H1 (cell line): ENCODE results near the gene INPP5E. TPM values are rescaled to one million over a fixed set of nuclear protein-coding genes. Genes with fewer than 3 reads are reported as not detected.

Experiments
- CTCF ChIA-PET: fragments of 300-600 bp; sonication (Branson Sonifier 250); formaldehyde crosslinking; loops from one replicate; lab custom pipeline; 2021; ENCODE audit not compliant: partially characterized antibody; lab: Charles Lee
- POLR2A ChIA-PET: fragments of 300-600 bp; sonication (Branson Sonifier 250); formaldehyde crosslinking; loops from one replicate; lab custom pipeline; 2021; ENCODE audit warnings: inconsistent platforms; ENCODE audit not compliant: partially characterized antibody; lab: Charles Lee
- DNase-seq, 2 experiments: peaks; one replicate each; pipeline versions ENCODE4 v3.0.0 to v3.0.0-alpha.2; 2010 to 2022; ENCODE audit warnings: low spot score in 2 of 2, low read depth in 1 of 2, mixed read lengths in 1 of 2
- FAIRE-seq: peaks from 2 replicates; lab custom pipeline; 2011; peaks lifted over from hg19 to GRCh38; lab: Jason Lieb, UNC
- H2AFZ ChIP-seq: 2 replicates; pipeline ENCODE4 v1.8.1; 2012; ENCODE audit warnings: low read length, inconsistent platforms
- H2AK5ac ChIP-seq: 2 replicates; pipeline ENCODE4 v1.6.1; 2013; ENCODE audit warnings: low read depth, low read length
- H2BK120ac ChIP-seq: replicated peaks from 2 replicates; pipeline ENCODE3; 2013; ENCODE audit warnings: low read depth, low read length, inconsistent platforms
- H2BK12ac ChIP-seq: 2 replicates; pipeline ENCODE4 v1.6.1; 2013; ENCODE audit warnings: low read depth, low read length
- H2BK15ac ChIP-seq: 2 replicates; pipeline ENCODE4 v1.6.1; 2013; ENCODE audit warnings: low read length
- H2BK20ac ChIP-seq: 2 replicates; pipeline ENCODE4 v1.6.1; 2013; ENCODE audit warnings: low read length
- H2BK5ac ChIP-seq: 2 replicates; pipeline ENCODE4 v1.6.1; 2013; ENCODE audit warnings: low read depth, low read length
- H3K14ac ChIP-seq: 2 replicates; pipeline ENCODE4 v1.6.1; 2013; ENCODE audit warnings: inconsistent platforms; ENCODE audit not compliant: insufficient read length
- H3K18ac ChIP-seq: 2 replicates; pipeline ENCODE4 v1.6.1; 2013; ENCODE audit warnings: low read length; ENCODE audit errors: extremely low read depth
- H3K23ac ChIP-seq: 2 replicates; pipeline ENCODE4 v1.6.1; 2013; ENCODE audit warnings: inconsistent platforms; ENCODE audit not compliant: insufficient read length
- H3K23me2 ChIP-seq: 2 replicates; pipeline ENCODE4 v1.6.1; 2013; ENCODE audit warnings: low read depth, low read length
- H3K27ac ChIP-seq: 2 replicates; pipeline ENCODE4 v1.6.1; 2011; ENCODE audit warnings: low read depth, low read length, inconsistent platforms
- H3K27me3 ChIP-seq, 4 experiments: replicated peaks in 1 of 4; 1 replicate in 1 of 4; 2 replicates in 3 of 4; pipeline versions ENCODE4 v1.6.1 to v1.8.1; 2011 to 2013; ENCODE audit warnings: low read length in 3 of 4, mild to moderate bottlenecking in 3 of 4, inconsistent platforms in 2 of 4, mixed read lengths in 2 of 4, moderate library complexity in 1 of 4; ENCODE audit not compliant: control insufficient read depth in 3 of 4, insufficient read depth in 3 of 4; ENCODE audit errors: extremely low read depth in 1 of 4
- H3K36me3 ChIP-seq, 4 experiments: 2 replicates each; pipeline versions ENCODE4 v1.6.1 to v1.8.1; 2011 to 2013; ENCODE audit warnings: mild to moderate bottlenecking in 4 of 4, low read length in 3 of 4, moderate library complexity in 2 of 4, control low read depth in 1 of 4, inconsistent platforms in 1 of 4; ENCODE audit not compliant: insufficient read depth in 4 of 4, control insufficient read depth in 2 of 4
- H3K4ac ChIP-seq: replicated peaks from 2 replicates; pipeline ENCODE3; 2013; ENCODE audit warnings: low read length, low read depth, mixed read lengths, inconsistent platforms; ENCODE audit not compliant: insufficient read length
- H3K4me1 ChIP-seq, 4 experiments: replicated peaks in 1 of 4; 1 replicate in 1 of 4; 2 replicates in 3 of 4; pipeline versions ENCODE4 v1.6.1 to v1.8.1; 2011 to 2013; ENCODE audit warnings: low read length in 3 of 4, inconsistent platforms in 2 of 4, mixed read lengths in 1 of 4; ENCODE audit not compliant: insufficient read depth in 4 of 4, control insufficient read depth in 3 of 4
- H3K4me2 ChIP-seq, 2 experiments: 2 replicates each; pipeline versions ENCODE4 v1.6.1 to v1.8.1; 2011 to 2013; ENCODE audit warnings: low read depth in 2 of 2, low read length in 2 of 2, control low read depth in 1 of 2, inconsistent platforms in 1 of 2, mild to moderate bottlenecking in 1 of 2; ENCODE audit not compliant: insufficient read depth in 1 of 2
- H3K4me3 ChIP-seq, 4 experiments: fragments of 200-600, 300-600 bp in 1 of 4; sonication (generic), shearing (Covaris generic), sonication (Bioruptor Twin) in 1 of 4; 2 replicates each; pipeline versions ENCODE4 v1.5.1 to v1.8.1; 2011 to 2016; ENCODE audit warnings: low read length in 4 of 4, low read depth in 3 of 4, control low read depth in 2 of 4, inconsistent platforms in 2 of 4, mild to moderate bottlenecking in 2 of 4, mixed read lengths in 1 of 4, moderate library complexity in 1 of 4; ENCODE audit not compliant: insufficient read depth in 2 of 4; ENCODE audit errors: extremely low read depth in 1 of 4
- H3K56ac ChIP-seq: replicated peaks from 2 replicates; pipeline ENCODE3; 2013; ENCODE audit warnings: low read depth, mild to moderate bottlenecking, mixed read lengths, low read length, inconsistent platforms; ENCODE audit not compliant: insufficient read length
- H3K79me1 ChIP-seq: 2 replicates; pipeline ENCODE4 v1.6.1; 2013; ENCODE audit warnings: low read depth, low read length, control low read depth
- H3K79me2 ChIP-seq, 2 experiments: 2 replicates each; pipeline versions ENCODE4 v1.6.1 to v1.8.1; 2012 to 2013; ENCODE audit warnings: low read length in 2 of 2, mild to moderate bottlenecking in 2 of 2, inconsistent platforms in 1 of 2; ENCODE audit not compliant: insufficient read depth in 2 of 2, control insufficient read depth in 1 of 2
- H3K9ac ChIP-seq, 4 experiments: replicated peaks in 1 of 4; 1 replicate in 1 of 4; 2 replicates in 3 of 4; pipeline versions ENCODE4 v1.6.1 to v1.8.1; 2011 to 2013; ENCODE audit warnings: low read depth in 3 of 4, low read length in 3 of 4, control low read depth in 2 of 4, mild to moderate bottlenecking in 2 of 4, moderate library complexity in 2 of 4, inconsistent platforms in 1 of 4; ENCODE audit errors: extremely low read depth in 1 of 4
- H3K9me3 ChIP-seq, 2 experiments: 2 replicates each; pipeline versions ENCODE4 v1.6.1 to v1.8.1; 2012 to 2013; ENCODE audit warnings: mild to moderate bottlenecking in 2 of 2, moderate library complexity in 2 of 2, control low read depth in 1 of 2, inconsistent platforms in 1 of 2, low read depth in 1 of 2, low read length in 1 of 2, mixed read lengths in 1 of 2; ENCODE audit not compliant: insufficient read depth in 2 of 2
- H4K20me1 ChIP-seq, 2 experiments: replicated peaks in 1 of 2; 2 replicates each; pipeline versions ENCODE3 to v1.8.1; 2011 to 2013; ENCODE audit warnings: inconsistent platforms in 2 of 2, low read length in 2 of 2, mild to moderate bottlenecking in 1 of 2; ENCODE audit not compliant: insufficient read depth in 2 of 2, control insufficient read depth in 1 of 2
- H4K5ac ChIP-seq: 2 replicates; pipeline ENCODE4 v1.6.1; 2013; ENCODE audit warnings: low read length, low read depth, mixed read lengths, inconsistent platforms; ENCODE audit not compliant: insufficient read length
- H4K8ac ChIP-seq: 2 replicates; pipeline ENCODE4 v1.8.0; 2013; ENCODE audit warnings: mild to moderate bottlenecking, moderate library complexity, low read length, inconsistent platforms; ENCODE audit not compliant: insufficient read depth; ENCODE audit errors: extremely low read depth
- H4K91ac ChIP-seq: replicated peaks from 2 replicates; pipeline ENCODE3; 2013; ENCODE audit warnings: low read length, mixed read lengths, inconsistent platforms; ENCODE audit not compliant: insufficient read length
- CREB1 ChIP-seq: IDR thresholded peaks from 2 replicates; pipeline ENCODE4 v1.6.1; 2012; ENCODE audit warnings: inconsistent platforms
- CTBP2 ChIP-seq: IDR thresholded peaks from 2 replicates; pipeline ENCODE4 v1.7.0; 2011; ENCODE audit warnings: borderline replicate concordance, mild to moderate bottlenecking, moderate library complexity, mixed read lengths, low read length; ENCODE audit not compliant: insufficient read depth, insufficient read length
- FOSL1 ChIP-seq: IDR thresholded peaks from 2 replicates; pipeline ENCODE4 v1.6.1; 2011; ENCODE audit warnings: mild to moderate bottlenecking, low read depth, low read length, moderate library complexity; ENCODE audit not compliant: insufficient read depth
- GTF2F1 ChIP-seq: IDR thresholded peaks from 2 replicates; pipeline ENCODE4 v1.6.1; 2012; ENCODE audit warnings: low read depth, low read length, improper control_type of control experiment, borderline replicate concordance
- HDAC6 ChIP-seq: IDR thresholded peaks from one replicate; pipeline ENCODE4 v1.7.1; 2012; ENCODE audit warnings: low read depth, mild to moderate bottlenecking, inconsistent platforms, low read length, moderate library complexity
- RAD21 ChIP-seq, 2 experiments: IDR thresholded peaks in 1 of 2; conservative IDR thresholded peaks in 1 of 2; 2 replicates each; pipeline ENCODE4 v1.6.1; 2011; ENCODE audit warnings: low read depth in 2 of 2, low read length in 2 of 2, improper control_type of control experiment in 1 of 2, inconsistent platforms in 1 of 2, mild to moderate bottlenecking in 1 of 2, moderate library complexity in 1 of 2
- RXRA ChIP-seq: IDR thresholded peaks from 2 replicates; pipeline ENCODE4 v1.6.1; 2011; ENCODE audit warnings: low read depth, mild to moderate bottlenecking, low read length, moderate library complexity; ENCODE audit not compliant: insufficient read depth
- SAP30 ChIP-seq: fragments of 300-600 bp; sonication (generic); IDR thresholded peaks from 2 replicates; pipeline ENCODE4 v1.7.1; 2012; ENCODE audit warnings: low read length, moderate library complexity, mild to moderate bottlenecking, inconsistent platforms; ENCODE audit not compliant: insufficient read depth, insufficient replicate concordance
- SIN3A ChIP-seq, 2 experiments: IDR thresholded peaks in 1 of 2; conservative IDR thresholded peaks in 1 of 2; 2 replicates each; pipeline ENCODE4 v1.6.1; 2011 to 2012; ENCODE audit warnings: low read length in 2 of 2, improper control_type of control experiment in 1 of 2, low read depth in 1 of 2, mild to moderate bottlenecking in 1 of 2
- SIRT6 ChIP-seq: IDR thresholded peaks from one replicate; pipeline ENCODE4 v1.7.1; 2012; ENCODE audit warnings: low read length, inconsistent platforms
- SP4 ChIP-seq: IDR thresholded peaks from 2 replicates; pipeline ENCODE4 v1.6.1; 2012; ENCODE audit warnings: low read length, inconsistent platforms
- TCF12 ChIP-seq: IDR thresholded peaks from 2 replicates; pipeline ENCODE4 v1.6.1; 2011; ENCODE audit warnings: low read depth, mild to moderate bottlenecking, low read length
- TEAD4 ChIP-seq: IDR thresholded peaks from 2 replicates; pipeline ENCODE4 v1.6.1; 2012; ENCODE audit warnings: low read depth, low read length, inconsistent platforms, mixed read lengths
- WGBS, 2 experiments: shearing (Covaris generic) in 1 of 2; methylation state at CpG; one replicate each; pipeline versions ENCODE4 v1.1.6 to v1.1.7; 2013 to 2015; ENCODE audit warnings: low lambda C conversion rate in 2 of 2, mixed read lengths in 2 of 2, inconsistent platforms in 1 of 2, low coverage in 1 of 2, missing lambda C conversion rate in 1 of 2; ENCODE audit not compliant: insufficient replicate concordance in 2 of 2, insufficient coverage in 1 of 2, insufficient read length in 1 of 2; ENCODE audit errors: extremely low coverage in 1 of 2, missing lambda C conversion rate in 1 of 2; 5-methylcytosine and 5-hydroxymethylcytosine counted together
- polyA plus RNA-seq, 7 experiments: library from polyadenylated mRNA; depleted of rRNA in 3 of 7; stranded (reverse) in 5 of 7; unstranded in 2 of 7; fragments of >200 nt in 5 of 7; fragments of 200-250 nt in 2 of 7; gene quantifications; 1 replicate in 5 of 7; 2 replicates in 1 of 7; 4 replicates in 1 of 7; pipeline versions ENCODE4 v1.2.1 to v1.2.3, GENCODE V29; 2011 to 2013; ENCODE audit warnings: missing spikeins in 2 of 7, mixed read lengths in 2 of 7
- total RNA-seq: library from RNA; stranded (reverse); fragmentation: NEBNext Ultra II Directional; extraction: Animal tissue kit (Norgen Biotek cat#: 25700); gene quantifications from 2 replicates; pipeline ENCODE4 v1.2.1, GENCODE V29; 2021

The INPP5E gene
- total and polyA plus RNA-seq, 2 of the 8 experiments (the other 6 are each of a cell fraction or from before 2014, with no cell fraction given), result 8.7 to 11.3 TPM

GRCh38 chr9:136470792-136471469 lies 31.3 kb upstream of the INPP5E start:
- no peak overlapping the region for H2BK5ac ChIP-seq
- no peak overlapping the region for H3K9ac ChIP-seq
- no peaks in the 10 kb centered on the region for H3K4me1 ChIP-seq
- no peak overlapping the region for H4K5ac ChIP-seq
- 95% methylated on average over 10 of the region's 12 CpGs; no CpG with 5 or more reads in 1 of the 2 experiments for WGBS, 2 experiments
- H3K79me1 ChIP-seq, result peaks cover 5% of the 10 kb centered on the region
- H3K4me2 ChIP-seq, result no peak overlapping the region
- FAIRE-seq (no peak), DNase-seq (no peak)
- H3K27me3 ChIP-seq, result no peaks in the 10 kb centered on the region
- H3K56ac ChIP-seq, result no peak overlapping the region
- H3K79me2 ChIP-seq, result peaks cover 0 to 50% of the 10 kb centered on the region in 2 experiments; a peak in 3 of 4 replicates
- no peak overlapping the region for H3K4me3 ChIP-seq
- no peak overlapping the region for H2AK5ac ChIP-seq
- H3K18ac ChIP-seq, result no peak overlapping the region
- ChIA-PET POLR2A (interaction anchor here (0.7 to 1.1 kb wide), 5 partner anchors 10 to 94 kb away, joined by 3 to 4 read pairs (median 3); no protein-coding TSS in a partner anchor), CTCF (interaction anchor here (0.6 to 2.0 kb wide), 11 partner anchors 8 to 232 kb away, joined by 3 to 5 read pairs (median 3); no protein-coding TSS in a partner anchor)
- H3K14ac ChIP-seq, result no peak overlapping the region
- H2BK15ac ChIP-seq, result no peak overlapping the region
- H3K23me2 ChIP-seq, result no peaks in the 10 kb centered on the region
- H4K20me1 ChIP-seq, result peaks cover 19 to 41% of the 10 kb centered on the region in 2 experiments
- no peak overlapping the region for H4K8ac ChIP-seq
- no peak overlapping the region for H2AFZ ChIP-seq
- H3K36me3 ChIP-seq, result peaks cover 57 to 80% (median 78%) of the 10 kb centered on the region in 4 experiments
- no peak overlapping the region for H2BK20ac ChIP-seq
- no peak overlapping the region for H3K27ac ChIP-seq
- no peak overlapping the region for H4K91ac ChIP-seq
- H3K9me3 ChIP-seq, result no peaks in the 10 kb centered on the region
- H2BK12ac ChIP-seq, result no peak overlapping the region
- H3K23ac ChIP-seq, result no peak overlapping the region
- H3K4ac ChIP-seq, result no peak overlapping the region
- H2BK120ac ChIP-seq, result no peak overlapping the region
- TF ChIP-seq RXRA (no peak), TCF12 (no peak), FOSL1 (no peak), HDAC6 (no peak), CTBP2 (no peak), SP4 (no peak), GTF2F1 (no peak), CREB1 (no peak), SIN3A (conservative IDR thresholded peaks at IDR 0.05 in 1 of 2, IDR thresholded peaks at IDR 0.05 in 1 of 2; ENCODE audit: low read depth in 1 of 2, low read length in 2 of 2) (no peak), TEAD4 (no peak), SIRT6 (no peak), RAD21 (IDR thresholded peaks at IDR 0.05 in 1 of 2, conservative IDR thresholded peaks at IDR 0.05 in 1 of 2; ENCODE audit: low read depth in 2 of 2, low read length in 2 of 2) (no peak), SAP30 (no peak)
